Stimulated activated CD8-positive, alpha-beta memory T cell treated with anti-CD3 and anti-CD28 coated beads, Interleukin-12 subunit alpha, Interleukin-12 subunit beta, amount 100 ng/mL, for 1 hour (primary cell): ENCODE results near the gene COL4A2.

ENCODE experiments used
- DNase-seq: peaks from one replicate; pipeline ENCODE4 v3.0.0-alpha.2; 2020; ENCODE audit warnings: low read depth

Gene COL4A2

DNA sequence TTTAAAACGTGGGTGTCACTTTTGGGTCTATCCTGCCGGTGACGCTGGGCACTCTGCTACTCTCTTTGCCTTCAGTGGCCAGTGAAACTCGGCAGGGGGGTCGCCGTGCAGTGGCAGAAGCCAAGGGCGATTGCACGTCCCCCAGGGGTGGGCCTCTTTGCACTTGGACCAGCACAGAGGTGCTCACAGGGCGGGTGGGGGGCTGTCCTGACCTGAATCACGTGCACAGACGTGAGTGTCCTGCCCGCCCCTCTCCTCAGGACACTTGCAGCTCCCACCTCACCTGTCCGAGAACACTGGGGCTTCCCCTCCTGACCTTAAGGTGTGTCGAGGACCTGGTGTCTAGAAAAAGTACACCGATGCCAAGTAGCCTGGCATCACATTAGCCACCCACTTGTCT lies 16.3 kb upstream of the COL4A2 start:
- DNase-seq, result no peak

DNA sequence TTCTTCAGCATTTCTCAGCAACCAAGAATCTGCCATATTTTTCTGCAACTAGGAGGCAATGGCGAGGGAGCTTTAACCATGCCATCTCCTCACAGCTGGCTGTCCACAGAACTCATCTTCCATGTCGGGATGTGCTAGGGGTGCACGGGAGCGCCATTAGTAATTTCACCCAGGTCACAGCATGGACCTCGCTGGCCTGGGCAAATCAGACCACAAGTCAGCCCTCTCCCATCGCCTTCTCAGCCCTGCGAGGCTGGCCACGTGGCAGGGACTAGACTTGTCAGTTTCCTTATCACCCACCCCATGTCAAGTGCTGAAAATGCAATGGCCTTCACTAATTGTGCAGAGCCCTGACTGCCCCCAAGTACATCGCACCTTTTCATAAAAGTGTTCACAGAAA lies 15.8 kb upstream of the COL4A2 start:
- no peak for DNase-seq

DNA sequence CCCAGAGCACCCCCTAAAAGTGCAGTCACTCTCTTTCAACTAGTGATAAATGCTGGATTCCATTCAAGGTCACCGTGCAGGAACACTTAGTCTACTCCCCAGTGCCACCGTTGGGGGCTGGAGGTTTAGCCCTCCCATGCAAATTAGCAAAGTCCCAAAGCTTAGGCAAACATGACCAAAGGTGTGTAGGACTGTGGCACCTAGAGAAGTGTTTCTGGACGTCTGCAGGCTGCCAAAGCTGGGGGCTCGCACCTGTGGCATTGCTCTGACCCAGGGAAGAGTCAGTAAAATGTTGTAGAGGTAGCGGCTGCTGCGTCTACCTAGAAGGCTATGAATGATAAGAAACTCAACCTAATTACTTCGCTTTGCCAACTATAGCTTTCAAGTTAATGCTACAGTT lies 14.0 kb upstream of the COL4A2 start:
- DNase-seq, result no peak

DNA sequence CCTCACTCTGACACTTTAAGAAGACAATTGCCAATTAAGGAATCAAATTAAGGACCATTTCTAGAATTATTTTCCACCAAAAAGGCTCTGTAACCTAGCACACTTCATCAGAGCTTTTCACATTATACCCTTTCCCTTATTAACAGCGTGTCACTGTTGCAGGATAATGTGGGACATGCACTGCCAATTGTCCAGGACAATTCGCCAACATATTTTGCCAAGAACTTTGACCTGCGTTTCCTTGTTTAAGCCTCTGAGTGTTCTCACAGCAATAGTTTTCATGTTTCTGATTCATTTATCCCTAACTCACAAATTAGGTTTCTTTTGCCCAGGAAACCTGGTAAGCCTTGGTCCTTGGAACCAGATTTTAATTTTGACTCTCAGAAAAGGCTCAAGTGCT lies 13.4 kb upstream of the COL4A2 start:
- no peak for DNase-seq

DNA sequence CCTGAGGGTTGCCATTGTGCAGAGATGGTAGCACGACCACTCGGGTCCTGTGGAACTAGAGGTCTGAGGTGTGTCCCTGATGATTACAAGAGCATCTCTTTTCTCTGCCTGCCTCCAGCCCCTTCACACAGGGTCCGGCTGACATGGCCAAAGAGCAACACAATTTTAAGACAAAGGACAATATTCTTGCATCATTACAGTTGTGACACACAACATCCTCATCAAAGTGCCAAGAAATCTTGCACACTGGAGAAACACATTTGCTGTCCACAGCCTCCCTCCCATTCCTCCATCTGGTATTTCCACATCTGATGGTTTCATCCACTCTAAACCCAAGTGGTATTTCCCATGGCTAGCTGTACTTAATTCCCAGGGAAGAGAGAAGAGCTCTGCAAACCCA lies 12.9 kb upstream of the COL4A2 start:
- DNase-seq, result no peak

DNA sequence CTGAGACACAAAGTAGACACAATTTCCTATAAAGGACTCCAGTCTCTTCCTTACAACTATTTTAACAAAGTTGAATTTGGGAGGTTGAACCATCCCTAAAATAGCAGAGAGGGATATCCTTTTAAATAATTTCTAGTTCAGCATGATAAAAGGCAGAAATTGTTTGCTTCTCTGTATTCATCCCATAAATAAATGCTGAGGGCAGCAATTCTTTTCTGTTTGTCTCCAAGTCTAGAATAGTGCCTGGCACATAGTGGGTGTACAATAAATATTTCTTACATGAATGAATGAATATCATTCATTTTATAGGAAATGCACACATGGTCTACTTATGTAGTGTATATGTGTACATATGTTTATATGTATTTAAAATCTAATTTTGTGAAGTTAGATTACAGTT lies 12.5 kb upstream of the COL4A2 start:
- DNase-seq, result no peak

DNA sequence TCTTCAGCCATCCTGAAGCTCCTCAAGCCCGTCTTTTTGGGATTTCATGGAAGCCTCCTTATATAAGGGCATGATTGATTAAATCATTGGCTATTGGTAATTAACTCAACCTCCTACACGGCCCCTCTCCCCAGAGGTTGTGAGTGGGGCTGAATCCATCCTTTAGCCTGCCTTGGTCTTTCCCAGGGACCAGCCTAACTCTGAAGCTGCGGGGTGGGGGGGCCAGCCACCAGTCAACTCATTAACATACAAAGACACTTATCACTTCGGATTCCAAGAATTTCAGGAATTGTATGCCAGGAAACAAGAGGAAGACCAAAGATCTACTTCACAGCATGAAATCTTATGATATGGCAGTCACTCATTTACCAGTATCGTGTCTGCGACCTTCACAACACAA lies 10.1 kb upstream of the COL4A2 start:
- no peak for DNase-seq

DNA sequence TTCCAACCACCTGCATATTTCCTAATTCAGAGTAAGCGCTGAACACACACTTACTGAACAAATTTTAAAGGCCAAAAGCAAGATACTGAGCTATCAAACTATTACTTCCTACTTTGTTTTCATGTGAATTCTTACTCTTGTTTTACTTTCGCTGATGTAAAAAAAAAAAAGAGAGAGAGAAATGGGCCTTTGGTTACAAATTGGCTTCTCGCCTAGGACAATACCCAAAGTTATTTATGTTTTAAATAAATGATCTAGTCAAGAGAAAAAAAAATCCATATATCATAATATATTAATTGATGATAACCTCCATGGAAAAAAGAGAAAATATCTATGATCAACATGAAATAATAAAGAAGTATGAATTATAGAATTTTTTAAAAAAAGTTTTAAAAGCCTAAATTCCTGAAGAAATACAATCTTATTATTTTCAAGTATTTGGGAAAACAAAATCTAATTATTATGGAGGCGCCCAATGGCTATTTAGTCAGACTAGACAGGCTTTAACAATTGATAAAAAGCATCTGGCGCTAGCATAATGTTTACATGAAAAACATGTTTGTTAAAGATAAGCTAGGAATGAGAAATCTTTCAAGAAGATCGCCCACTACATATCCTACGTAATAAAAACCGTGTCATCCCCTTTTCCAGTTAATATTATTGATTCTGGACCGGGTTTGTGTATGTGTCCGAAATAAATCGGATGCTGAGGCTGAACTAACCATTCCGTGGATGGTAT lies 9.1 kb upstream of the COL4A2 start:
- no peak for DNase-seq

DNA sequence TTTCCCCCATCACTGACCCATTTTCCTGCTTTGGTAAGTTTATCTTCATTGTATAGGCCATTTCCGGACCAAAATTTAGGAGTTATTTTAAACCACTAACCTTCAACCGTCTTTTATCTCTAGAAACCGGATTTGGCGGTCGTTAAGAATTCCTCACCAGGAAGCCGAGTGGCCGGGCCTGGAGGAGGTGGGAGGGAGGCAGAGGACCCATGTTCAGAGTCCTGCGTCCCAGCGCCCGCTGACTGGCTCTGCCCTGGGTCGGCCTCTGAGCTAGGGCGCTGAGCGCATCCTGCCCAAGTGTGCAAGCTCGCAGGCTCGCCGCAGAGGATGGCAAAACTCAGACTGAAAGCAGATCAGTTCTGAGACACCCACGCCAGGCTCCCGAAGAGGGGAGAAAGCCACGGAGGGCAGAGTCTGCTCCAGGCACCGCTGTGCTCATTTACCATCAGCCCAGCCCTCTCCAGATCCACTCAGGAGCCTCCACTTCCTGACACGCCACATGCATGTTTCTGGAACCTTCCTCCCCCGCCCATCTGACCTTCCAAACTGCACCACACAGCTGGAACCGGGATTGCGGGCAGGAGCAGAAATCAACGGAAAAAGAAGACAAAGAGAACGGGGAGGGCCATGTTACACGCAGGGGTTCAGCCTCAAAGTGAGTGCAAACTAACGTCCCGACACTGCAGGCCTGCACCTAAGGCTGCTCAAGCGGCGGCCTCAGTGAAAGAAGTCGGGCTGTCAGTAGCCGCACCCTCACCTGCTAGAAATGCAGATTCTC lies 8.4 kb upstream of the COL4A2 start:
- DNase-seq, result no peak

DNA sequence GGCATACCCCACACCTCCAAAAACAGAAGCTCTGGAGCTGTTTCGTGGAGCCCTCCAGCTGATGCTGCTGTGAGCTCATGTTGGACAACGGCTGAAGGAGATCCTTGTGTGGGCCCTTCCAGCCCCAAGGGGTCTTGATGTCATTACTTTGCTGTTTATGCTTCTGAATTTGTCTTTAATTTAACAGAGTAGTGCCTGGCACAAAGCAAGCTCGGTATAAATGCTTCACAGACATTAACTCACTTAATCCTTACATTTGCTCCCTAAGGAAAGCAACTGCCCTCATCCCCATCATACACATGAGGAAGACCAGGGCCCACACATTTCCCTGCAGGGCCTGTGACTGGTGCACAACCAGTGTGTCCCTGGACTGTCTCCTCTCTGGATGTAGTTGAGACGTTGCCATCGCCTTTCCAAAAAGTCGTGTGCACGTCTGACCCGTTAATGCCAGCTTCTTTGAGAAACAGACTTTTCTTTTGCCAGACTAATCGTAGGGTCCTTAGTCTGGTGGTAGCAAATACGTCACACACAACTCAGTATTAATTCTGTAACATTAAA lies 7.7 kb upstream of the COL4A2 start:
- DNase-seq, result no peak

DNA sequence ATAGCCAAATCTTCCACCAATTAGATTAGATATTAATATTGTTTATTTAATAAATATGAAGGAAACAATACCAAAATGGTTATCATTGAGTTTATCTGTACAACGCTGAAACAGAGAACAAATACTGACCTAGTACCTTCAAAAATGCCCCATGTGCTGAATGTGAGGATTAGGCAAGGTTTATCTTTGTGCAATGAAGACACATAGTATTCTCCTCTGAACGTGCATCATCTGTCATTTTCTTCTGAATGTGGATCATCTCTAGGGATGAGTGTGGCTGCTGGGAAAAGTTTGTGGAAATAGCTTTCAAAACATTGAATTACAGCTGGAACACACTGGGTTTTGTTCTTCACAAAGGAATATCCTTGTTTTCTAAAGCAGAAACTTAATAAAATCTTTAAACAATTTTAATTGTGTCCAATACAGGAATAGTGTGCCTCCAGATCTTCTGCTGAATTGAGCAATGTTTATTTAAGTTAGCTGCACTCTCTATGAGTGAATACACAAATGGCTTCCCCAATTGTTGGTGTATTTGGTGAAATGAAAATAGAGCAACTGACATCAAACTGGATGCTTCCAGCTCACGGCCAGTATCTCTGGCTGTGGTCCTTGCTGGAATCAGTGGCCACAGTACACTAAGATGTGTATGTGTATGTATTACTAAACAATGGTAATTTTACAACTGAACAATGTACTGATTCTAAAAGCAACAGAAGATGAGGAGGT lies 6.8 kb upstream of the COL4A2 start:
- no peak for DNase-seq

DNA sequence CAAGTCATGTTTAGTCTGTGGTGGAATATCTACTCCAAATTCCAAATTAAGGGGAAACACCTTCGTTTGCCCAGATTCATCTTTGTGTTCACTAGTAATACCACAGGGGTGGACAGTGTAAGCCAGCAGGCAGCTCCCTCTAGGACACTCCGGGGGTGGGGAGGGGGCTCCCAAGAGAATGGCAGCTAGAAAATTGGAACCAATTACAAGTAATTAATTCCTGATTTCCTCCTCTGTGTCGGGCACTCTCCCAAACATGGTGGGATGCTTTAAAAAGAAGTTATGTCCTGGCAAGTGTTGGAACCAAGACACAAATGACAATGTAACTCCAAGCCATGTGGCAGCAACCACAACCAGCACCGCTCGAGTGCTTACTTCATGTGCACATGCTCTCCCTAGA lies 6.0 kb upstream of the COL4A2 start:
- no peak for DNase-seq

DNA sequence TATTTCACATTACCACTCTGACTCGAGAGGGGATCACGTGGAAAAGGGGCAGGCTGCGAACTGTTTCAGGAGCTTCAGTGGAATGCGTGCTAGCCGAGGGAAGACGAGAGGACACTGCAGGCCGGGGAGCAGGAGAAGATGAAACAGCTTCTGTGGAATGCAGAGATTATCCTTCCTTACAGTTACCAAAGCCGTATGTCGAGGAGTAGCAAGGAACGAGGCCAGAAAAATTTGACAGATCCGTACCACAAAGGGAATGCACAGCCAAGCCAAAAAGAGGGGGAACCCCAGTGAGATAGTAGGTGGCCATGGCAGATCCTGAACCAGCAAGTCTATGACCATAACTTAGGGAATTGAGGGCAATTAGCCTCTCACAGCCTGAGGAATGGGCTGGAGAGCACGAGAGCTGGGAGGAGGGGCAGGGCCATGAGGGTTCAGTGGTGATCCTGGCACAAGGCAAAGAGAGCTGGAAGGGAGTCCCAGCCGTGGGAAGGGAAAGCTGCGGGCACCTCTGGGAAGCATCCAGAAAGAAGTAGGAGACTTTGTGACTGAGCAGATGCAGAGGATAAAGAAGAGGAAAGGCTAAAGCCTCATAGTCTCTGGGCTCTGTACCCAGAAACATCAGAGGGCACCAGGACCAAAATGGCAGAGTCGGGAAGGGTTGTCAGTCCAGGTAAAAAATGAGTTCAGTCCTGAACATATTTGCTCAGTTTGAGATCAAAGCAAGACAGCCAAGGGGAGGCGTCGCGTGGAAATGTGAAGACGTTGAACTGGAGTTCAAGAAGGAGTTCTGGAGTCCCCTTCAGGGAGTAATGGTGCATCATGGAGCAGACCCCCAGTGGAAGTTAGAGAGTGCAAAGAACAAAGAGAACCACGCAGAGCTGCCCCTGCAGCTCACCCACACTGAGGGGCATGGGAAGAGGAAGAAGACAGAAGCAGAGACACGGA lies 5.2 kb upstream of the COL4A2 start:
- no peak for DNase-seq

DNA sequence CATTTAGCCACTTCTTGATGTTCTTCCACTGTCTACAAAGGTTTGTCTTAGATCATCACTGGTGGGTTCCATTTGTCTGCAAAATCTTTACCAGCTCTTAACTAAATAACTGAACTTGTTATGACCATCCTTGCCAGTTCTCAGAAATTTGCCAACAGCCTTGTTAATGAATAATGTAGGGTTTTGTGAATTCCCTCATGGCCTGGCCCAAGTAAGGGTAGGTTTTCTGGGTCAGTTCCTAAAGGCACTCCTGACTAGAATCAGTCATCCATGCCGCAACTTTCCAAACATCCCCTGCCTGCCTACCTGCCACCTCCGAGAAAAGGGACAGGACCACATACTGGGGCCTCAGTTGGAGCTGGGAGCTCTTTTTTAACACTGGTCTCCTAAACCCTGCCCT lies 4.1 kb upstream of the COL4A2 start:
- DNase-seq, result no peak

DNA sequence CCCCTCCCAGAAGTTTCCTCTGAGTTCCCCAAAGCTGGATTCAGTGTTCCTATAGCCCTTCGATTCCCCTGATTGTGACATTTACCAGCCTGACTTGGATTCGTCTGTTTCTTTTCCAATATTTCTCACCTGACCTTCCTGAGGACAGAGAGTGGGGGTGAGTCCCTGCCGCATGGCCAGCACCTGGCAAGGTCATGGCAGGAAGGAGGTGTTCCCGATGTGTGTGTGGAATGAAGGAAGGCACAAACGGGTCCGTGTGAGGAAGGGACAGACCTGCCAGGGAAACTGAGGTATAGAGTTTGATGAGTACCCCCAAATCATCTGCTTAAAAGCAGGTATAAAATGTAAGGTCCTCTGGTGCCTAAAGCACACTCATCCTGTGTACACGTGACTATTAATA lies 3.4 kb upstream of the COL4A2 start:
- DNase-seq, result no peak

DNA sequence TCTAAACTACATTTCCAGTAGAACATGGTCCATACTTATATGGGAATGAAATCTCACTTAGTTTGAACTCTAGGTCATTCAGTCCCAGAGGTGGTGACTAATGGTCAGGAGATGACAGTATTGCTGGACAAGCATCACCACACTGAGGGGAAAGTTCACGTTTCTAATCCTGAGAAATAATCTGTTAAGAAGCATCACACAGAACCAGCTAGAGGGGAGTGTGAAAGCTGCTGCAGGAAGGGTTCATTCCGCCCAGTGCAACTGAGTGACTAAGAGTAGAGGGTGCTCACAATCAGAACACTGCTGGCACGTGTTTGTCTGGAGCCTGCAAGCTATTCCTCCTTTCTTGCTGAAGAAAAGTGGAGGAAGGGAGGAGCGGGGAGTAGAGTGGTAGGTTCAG lies 2.8 kb upstream of the COL4A2 start:
- no peak for DNase-seq

DNA sequence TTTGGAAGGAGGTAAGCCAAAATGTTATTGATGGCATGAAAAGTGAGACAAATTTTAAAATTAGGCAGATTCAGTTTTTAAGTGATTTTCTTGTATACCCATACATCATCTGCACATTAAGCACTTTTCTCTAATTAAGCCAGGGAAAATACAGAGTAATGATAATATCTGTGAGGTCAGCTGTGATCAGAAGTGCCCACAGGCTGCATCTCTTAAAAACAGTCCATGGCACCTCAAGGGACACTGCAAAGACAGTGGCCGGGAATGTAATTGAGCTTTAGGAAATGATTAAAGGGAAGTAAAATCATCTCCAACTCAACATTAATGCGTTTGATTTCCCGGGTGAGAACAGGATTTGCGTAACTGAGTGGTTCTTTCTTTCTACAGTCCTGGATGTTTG lies 2.1 kb upstream of the COL4A2 start:
- DNase-seq, result no peak

DNA sequence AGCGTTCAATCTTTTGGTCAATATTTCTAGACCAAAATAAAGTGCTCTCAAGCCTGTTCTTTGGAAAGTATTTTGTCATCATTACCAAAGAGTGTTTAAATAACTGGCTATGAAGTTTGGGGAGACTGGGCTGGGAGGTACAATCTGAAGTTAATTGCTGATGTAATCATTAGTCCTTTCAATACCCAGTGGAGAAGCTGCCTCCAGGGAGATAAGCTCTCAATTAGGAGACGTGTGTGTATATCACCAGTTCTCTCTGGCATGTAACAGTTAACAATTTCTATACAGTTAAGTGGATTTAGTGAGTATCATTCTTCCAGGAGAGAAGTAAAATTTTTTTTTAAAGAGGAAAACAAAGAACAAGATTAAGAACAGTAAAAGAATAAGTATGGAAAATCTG lies 1.5 kb upstream of the COL4A2 start:
- no peak for DNase-seq

DNA sequence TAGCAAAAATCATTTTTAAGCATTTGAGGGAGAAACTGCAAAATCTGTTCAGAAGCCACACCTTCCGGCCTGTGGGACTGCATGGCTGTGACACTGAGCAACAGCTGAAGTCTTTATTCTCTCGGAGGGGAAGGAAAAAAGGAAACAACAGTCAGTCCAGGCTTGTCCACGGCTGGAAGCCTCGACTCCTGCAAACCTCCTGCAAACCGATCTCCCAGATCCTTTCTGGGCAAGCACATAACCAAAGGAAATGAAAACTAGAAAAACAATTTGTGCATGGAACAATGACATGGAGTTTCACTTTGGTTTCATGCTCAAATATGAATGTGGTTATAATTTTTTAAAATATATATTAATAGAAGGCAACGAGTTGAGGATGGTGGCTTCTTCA lies 1.1 kb upstream of the COL4A2 start:
- no peak for DNase-seq

DNA sequence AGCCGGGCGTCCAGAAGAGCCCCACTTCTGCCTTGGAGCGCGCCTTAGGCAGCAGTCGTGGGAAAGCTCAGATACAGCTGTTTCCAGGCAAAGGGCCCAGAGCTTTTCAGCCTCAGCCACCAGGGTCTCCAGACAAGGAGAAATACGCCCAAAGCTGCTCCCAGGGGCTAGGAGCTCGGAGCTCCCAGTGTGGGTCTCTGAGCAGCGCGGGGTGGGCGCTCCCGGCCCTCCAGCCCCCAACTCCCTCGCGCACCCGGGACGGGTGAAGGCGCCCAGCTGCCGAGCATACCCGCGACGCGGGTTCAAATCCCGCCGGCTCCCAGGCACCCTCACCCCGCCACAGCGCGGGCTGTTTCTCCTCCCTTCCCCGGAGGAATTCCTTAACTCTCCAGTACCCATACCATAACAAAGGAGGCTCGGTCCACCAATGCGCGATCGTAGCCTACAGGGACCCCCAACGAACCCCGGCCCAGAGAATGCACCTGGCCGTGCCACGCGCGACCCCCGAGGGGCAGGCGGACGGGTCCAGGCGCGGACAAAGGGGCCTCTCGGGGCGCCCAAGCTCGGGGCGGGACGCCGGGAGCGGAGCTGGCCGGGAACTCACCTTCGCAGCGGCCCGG lies 634 bp upstream of the COL4A2 start:
- DNase-seq, result no peak
